Tibial artery (tissue), 4 donors: ENCODE results near the gene RPSA.

Experiments used
- DNase-seq, 2 donors: peaks; one replicate each; pipeline ENCODE4 v3.0.0-alpha.2; 2019
- H3K27ac ChIP-seq, 2 donors: fragments of 200-600 bp; sonication (generic) in 1 of 2; 1 replicate in 1 of 2; 2 replicates in 1 of 2; pipeline ENCODE4 v1.5.1; 2018 to 2019; ENCODE audit warnings: mild to moderate bottlenecking in 1 of 2
- H3K27me3 ChIP-seq, 2 donors: fragments of 200-600 bp; sonication (generic) in 1 of 2; one replicate each; pipeline versions ENCODE4 v1.5.1 to v1.6.0; 2016 to 2019
- H3K36me3 ChIP-seq, 3 donors: fragments of 200-600 bp; sonication (generic) in 2 of 3; one replicate each; pipeline ENCODE4 v1.5.1; 2016 to 2019; ENCODE audit warnings: mild to moderate bottlenecking in 2 of 3
- H3K4me1 ChIP-seq, 4 donors: fragments of 200-600 bp; sonication (generic) in 2 of 4; 1 replicate in 3 of 4; 2 replicates in 1 of 4; pipeline ENCODE4 v1.5.1; 2016 to 2019
- H3K4me3 ChIP-seq, 2 donors: fragments of 200-600 bp; sonication (generic) in 1 of 2; 1 replicate in 1 of 2; 2 replicates in 1 of 2; pipeline ENCODE4 v1.5.1; 2018 to 2019; ENCODE audit warnings: mild to moderate bottlenecking in 2 of 2
- H3K9me3 ChIP-seq, 3 donors: fragments of 200-600 bp; sonication (generic) in 1 of 3; one replicate each; pipeline ENCODE4 v1.5.1; 2016 to 2019
- intact Hi-C: fragments of 100-400 bp; cut with DNase I; formaldehyde crosslinking; loops from one replicate; pipeline ENCODE4 v1.15.0; 2023; ENCODE audit warnings: low total_unique reads
- TF ChIP-seq, protein P1 (sequence below), 2 experiments: fragments of 200-600 bp in 1 of 2; fragments of 450-650 bp in 1 of 2; IDR thresholded peaks; one replicate each; pipeline ENCODE4 v1.5.1; 2017 to 2019; ENCODE audit warnings: antibody characterized with exemption in 2 of 2, mild to moderate bottlenecking in 1 of 2, moderate library complexity in 1 of 2

RPSA gene

DNA sequence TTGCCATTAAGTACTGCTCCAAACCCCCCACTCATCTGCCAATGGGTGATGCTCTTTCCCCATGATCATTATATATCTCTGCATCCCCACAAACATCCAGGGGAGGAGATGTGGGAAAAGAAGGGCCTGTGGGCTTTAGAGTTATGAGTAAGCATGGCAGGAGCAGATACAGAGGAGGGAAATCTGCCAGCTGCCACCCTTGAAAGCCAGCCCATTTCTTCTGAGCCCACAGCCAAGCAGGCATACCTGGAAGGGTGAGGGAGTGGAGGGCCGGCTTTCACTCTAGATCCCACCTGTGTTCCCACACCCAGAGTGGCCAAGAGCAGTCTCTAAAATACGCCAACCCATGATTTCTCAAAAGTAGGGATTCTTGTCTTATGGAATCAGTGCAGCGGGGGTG lies 25.1 kb upstream of the RPSA start:
- Histone ChIP-seq H3K9me3 (no peaks in the 10 kb centered on the region), H3K27me3 (no peaks in the 10 kb centered on the region), H3K4me1 (peaks cover 0 to 23% (median 12%) of the 10 kb centered on the region in 4 donors), H3K36me3 (no peaks in the 10 kb centered on the region), H3K27ac (no peak overlapping the region), H3K4me3 (no peak overlapping the region)
- TF ChIP-seq, protein P1, sequence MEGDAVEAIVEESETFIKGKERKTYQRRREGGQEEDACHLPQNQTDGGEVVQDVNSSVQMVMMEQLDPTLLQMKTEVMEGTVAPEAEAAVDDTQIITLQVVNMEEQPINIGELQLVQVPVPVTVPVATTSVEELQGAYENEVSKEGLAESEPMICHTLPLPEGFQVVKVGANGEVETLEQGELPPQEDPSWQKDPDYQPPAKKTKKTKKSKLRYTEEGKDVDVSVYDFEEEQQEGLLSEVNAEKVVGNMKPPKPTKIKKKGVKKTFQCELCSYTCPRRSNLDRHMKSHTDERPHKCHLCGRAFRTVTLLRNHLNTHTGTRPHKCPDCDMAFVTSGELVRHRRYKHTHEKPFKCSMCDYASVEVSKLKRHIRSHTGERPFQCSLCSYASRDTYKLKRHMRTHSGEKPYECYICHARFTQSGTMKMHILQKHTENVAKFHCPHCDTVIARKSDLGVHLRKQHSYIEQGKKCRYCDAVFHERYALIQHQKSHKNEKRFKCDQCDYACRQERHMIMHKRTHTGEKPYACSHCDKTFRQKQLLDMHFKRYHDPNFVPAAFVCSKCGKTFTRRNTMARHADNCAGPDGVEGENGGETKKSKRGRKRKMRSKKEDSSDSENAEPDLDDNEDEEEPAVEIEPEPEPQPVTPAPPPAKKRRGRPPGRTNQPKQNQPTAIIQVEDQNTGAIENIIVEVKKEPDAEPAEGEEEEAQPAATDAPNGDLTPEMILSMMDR (IDR thresholded peaks at IDR 0.05): no peak
- no peak for DNase-seq
- intact Hi-C loops: no loop called here

GRCh38 chr3:39383045-39383880 lies 23.3 kb upstream of the RPSA start, which contains the start of gene SLC25A38:
SLC25A38 (plus strand) TSS chr3:39383370; CDS start chr3:39383725, 355 bp downstream.
- Histone ChIP-seq H3K4me3 (peak within 1 kb of the TSS; percentile 80 to 82), H3K27me3 (no peaks in the 10 kb centered on the region), H3K36me3 (no peaks in the 10 kb centered on the region), H3K9me3 (no peaks in the 10 kb centered on the region), H3K4me1 (peaks cover 0 to 23% (median 12%) of the 10 kb centered on the region in 4 donors), H3K27ac (peak within 1 kb of the TSS; percentile 92 to 96)
- TF ChIP-seq, protein P1 (IDR thresholded peaks at IDR 0.05): peak in 1 of 2 experiments; percentile 24
- intact Hi-C loops: loop anchor here (2.0 kb wide), 1 partner anchor 24 kb away; the partner anchor contains the start of gene RPSA
- DNase-seq: peak; percentile 81 to 88

DNA sequence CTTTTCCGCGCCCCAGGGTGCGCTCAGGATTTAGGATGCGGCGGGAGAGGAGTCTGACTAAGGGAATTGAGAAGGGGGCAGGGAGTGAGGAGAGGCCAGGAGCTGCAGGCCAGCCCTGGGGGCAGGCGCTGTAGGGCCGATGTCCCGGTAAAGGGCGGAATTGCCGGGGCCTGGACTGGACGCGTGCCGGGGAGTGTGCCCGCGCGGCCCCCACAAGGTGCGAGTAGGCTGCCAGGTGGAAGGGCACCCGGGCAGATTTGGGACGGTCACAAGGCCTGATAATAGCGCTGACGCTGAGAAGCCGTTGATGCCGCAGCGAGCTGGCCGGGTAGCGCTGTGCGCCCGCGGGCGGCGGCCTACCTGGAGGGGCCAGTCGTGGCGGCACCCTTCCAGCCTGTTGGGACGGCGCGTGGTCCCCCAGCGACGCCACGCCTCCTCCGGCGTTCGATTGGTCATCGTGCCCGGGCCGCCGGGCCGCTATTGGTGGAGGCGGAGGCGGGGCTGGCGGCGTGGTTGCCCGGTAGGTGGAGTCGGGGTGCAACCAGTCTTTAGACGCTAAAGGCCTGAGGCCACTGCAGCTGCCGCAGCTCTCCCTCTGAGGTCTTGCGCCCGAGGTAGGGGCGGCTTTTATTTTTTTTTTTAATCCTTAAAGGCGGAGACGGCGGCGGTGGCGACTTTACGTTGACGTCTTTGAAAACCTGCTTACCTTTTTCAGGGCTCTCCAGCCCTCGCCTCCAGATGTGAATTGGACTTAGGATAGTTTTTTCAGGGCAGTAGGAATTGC lies 22.4 kb upstream of the RPSA start:
- TF ChIP-seq, protein P1 (IDR thresholded peaks at IDR 0.05): peak in 1 of 2 experiments; percentile 31
- Histone ChIP-seq H3K27me3 (no peaks in the 10 kb centered on the region), H3K36me3 (peaks cover 0 to 1% (median 0%) of the 10 kb centered on the region in 3 donors), H3K9me3 (no peaks in the 10 kb centered on the region), H3K4me3 (peak overlapping the region; percentile 80 to 82), H3K4me1 (peaks cover 0 to 23% (median 12%) of the 10 kb centered on the region in 4 donors), H3K27ac (peak overlapping the region; percentile 92 to 96)
- intact Hi-C loops: loop anchor here (2.0 kb wide), 1 partner anchor 23 kb away; the partner anchor contains the start of gene RPSA
- peak; percentile 97 to 98 for DNase-seq

DNA sequence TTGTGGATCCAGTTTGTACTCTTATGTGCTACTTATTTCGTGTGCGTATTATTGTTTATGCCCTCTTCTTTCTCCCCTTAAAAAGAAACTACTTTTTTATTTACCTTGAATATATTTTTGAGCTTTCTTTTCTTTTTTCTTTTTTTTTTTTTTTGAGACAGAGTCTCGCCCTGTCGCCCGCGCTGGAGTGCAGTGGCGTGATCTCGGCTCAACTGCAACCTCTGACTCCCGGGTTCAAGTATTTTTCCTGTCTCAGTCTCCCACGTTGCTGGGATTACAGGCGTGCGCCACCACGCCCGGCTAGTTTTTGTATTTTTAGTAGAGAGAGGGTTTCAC lies 21.9 kb upstream of the RPSA start:
- no peaks in the 10 kb centered on the region for H3K9me3 ChIP-seq
- H3K4me1 ChIP-seq: peaks cover 0 to 23% (median 12%) of the 10 kb centered on the region in 4 donors
- peak overlapping the region; percentile 92 to 96 for H3K27ac ChIP-seq
- H3K27me3 ChIP-seq: no peaks in the 10 kb centered on the region
- H3K4me3 ChIP-seq: peak overlapping the region; percentile 80 to 82
- no peak for DNase-seq
- TF ChIP-seq, protein P1 (IDR thresholded peaks at IDR 0.05): no peak
- intact Hi-C loops: no loop called here
- H3K36me3 ChIP-seq: peaks cover 0 to 7% (median 5%) of the 10 kb centered on the region in 3 donors

DNA sequence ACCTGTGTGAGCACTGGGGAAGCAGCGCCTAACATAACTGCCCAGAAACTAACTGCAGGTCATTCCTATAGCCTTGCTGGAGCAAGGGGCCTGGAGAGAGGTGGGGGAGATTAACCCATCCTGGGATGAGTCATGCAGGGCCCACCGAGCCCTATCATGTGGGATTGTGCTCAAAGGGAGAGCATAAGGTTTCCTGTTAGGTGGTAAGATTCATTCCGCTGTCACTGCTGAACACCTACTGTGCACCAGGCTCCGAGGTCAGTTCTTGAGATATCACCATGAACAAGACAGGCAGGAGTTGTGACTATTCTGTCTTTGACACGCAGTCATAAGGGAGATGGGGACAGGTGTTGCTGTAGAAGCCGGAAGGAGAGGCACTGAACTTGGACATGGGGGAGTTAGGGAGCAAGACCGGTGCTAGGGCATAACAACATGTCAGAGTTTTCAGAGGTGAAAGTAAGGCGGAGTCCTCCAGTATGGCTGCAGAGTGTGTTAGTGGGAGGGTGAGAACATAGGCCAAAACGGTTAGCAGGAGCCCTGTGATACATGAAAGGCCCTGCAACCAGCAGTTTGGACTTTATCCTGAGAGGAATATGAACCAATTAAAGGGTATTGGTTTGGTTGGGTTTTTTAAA lies 20.9 kb upstream of the RPSA start:
- Histone ChIP-seq H3K36me3 (peaks cover 2 to 16% (median 14%) of the 10 kb centered on the region in 3 donors), H3K27ac (no peak overlapping the region), H3K9me3 (no peaks in the 10 kb centered on the region), H3K4me3 (no peak overlapping the region), H3K4me1 (peaks cover 0 to 23% (median 12%) of the 10 kb centered on the region in 4 donors), H3K27me3 (no peaks in the 10 kb centered on the region)
- intact Hi-C loops: no loop called here
- TF ChIP-seq, protein P1 (IDR thresholded peaks at IDR 0.05): no peak
- no peak for DNase-seq
